GM12878 (cell line): ENCODE data around the gene G6PC1.

Experiments used
- CTCF ChIP-seq, 3 experiments: IDR thresholded peaks in 2 of 3; conservative IDR thresholded peaks in 1 of 3; 2 replicates each; pipeline ENCODE4 v1.5.1; 2011; ENCODE audit warnings: low read depth in 3 of 3, low read length in 3 of 3, mild to moderate bottlenecking in 3 of 3, control low read depth in 2 of 3, moderate library complexity in 2 of 3, inconsistent platforms in 1 of 3, mixed read lengths in 1 of 3; ENCODE audit not compliant: control insufficient read depth in 2 of 3, insufficient read depth in 1 of 3; ENCODE audit errors: extremely low read depth in 1 of 3
- IRF4 ChIP-seq: IDR thresholded peaks from 2 replicates; pipeline ENCODE4 v1.6.1; 2011; ENCODE audit warnings: low read depth, low read length
- MAX ChIP-seq: IDR thresholded peaks from 2 replicates; pipeline ENCODE4 v1.6.1; 2012; ENCODE audit warnings: low read depth, low read length, improper control_type of control experiment
- MTA2 ChIP-seq: fragments of 450-650 bp; IDR thresholded peaks from 2 replicates; pipeline ENCODE4 v1.6.1; 2016; ENCODE audit warnings: low read depth, mild to moderate bottlenecking, moderate library complexity
- PKNOX1 ChIP-seq: fragments of 450-650 bp; IDR thresholded peaks from 2 replicates; pipeline ENCODE4 v1.6.1; 2016; ENCODE audit warnings: mild to moderate bottlenecking
- POLR2A ChIP-seq: IDR thresholded peaks from 2 replicates; pipeline ENCODE4 v1.6.1; 2011; ENCODE audit warnings: low read depth, mild to moderate bottlenecking, low read length
- SMAD1 ChIP-seq: fragments of 450-650 bp; IDR thresholded peaks from 2 replicates; pipeline ENCODE4 v1.6.1; 2018; ENCODE audit warnings: mild to moderate bottlenecking, low read depth; ENCODE audit not compliant: partially characterized antibody
- ZZZ3 ChIP-seq: IDR thresholded peaks from 2 replicates; pipeline ENCODE4 v1.6.1; 2011; ENCODE audit warnings: low read depth; ENCODE audit not compliant: control insufficient read depth, insufficient read length
- TF ChIP-seq, protein P1 (sequence below): fragments of 450-650 bp; IDR thresholded peaks from 2 replicates; pipeline ENCODE4 v1.6.1; 2017; ENCODE audit warnings: mild to moderate bottlenecking, low read depth, inconsistent platforms; ENCODE audit not compliant: poor library complexity, severe bottlenecking
- TF ChIP-seq, protein P2 (sequence below): fragments of 450-650 bp; formaldehyde crosslinking; IDR thresholded peaks from 2 replicates; pipeline ENCODE4 v1.5.0; 2022; ENCODE audit warnings: mild to moderate bottlenecking, missing genetic modification characterization

GRCh38 chr17:42865638-42866094, 34.9 kb upstream of the G6PC1 start:
- TF ChIP-seq, protein P1, sequence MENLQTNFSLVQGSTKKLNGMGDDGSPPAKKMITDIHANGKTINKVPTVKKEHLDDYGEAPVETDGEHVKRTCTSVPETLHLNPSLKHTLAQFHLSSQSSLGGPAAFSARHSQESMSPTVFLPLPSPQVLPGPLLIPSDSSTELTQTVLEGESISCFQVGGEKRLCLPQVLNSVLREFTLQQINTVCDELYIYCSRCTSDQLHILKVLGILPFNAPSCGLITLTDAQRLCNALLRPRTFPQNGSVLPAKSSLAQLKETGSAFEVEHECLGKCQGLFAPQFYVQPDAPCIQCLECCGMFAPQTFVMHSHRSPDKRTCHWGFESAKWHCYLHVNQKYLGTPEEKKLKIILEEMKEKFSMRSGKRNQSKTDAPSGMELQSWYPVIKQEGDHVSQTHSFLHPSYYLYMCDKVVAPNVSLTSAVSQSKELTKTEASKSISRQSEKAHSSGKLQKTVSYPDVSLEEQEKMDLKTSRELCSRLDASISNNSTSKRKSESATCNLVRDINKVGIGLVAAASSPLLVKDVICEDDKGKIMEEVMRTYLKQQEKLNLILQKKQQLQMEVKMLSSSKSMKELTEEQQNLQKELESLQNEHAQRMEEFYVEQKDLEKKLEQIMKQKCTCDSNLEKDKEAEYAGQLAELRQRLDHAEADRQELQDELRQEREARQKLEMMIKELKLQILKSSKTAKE: no peak
- TF ChIP-seq MAX (no peak), POLR2A (no peak), CTCF (IDR thresholded peaks at IDR 0.05 in 2 of 3, conservative IDR thresholded peaks at IDR 0.05 in 1 of 3; ENCODE audit: control insufficient read depth in 2 of 3, extremely low read depth in 1 of 3, insufficient read depth in 1 of 3, low read depth in 3 of 3, low read length in 3 of 3) (no peak), MTA2 (no peak), PKNOX1 (no peak), SMAD1 (no peak), IRF4 (no peak), ZZZ3 (no peak)
- TF ChIP-seq, protein P2, sequence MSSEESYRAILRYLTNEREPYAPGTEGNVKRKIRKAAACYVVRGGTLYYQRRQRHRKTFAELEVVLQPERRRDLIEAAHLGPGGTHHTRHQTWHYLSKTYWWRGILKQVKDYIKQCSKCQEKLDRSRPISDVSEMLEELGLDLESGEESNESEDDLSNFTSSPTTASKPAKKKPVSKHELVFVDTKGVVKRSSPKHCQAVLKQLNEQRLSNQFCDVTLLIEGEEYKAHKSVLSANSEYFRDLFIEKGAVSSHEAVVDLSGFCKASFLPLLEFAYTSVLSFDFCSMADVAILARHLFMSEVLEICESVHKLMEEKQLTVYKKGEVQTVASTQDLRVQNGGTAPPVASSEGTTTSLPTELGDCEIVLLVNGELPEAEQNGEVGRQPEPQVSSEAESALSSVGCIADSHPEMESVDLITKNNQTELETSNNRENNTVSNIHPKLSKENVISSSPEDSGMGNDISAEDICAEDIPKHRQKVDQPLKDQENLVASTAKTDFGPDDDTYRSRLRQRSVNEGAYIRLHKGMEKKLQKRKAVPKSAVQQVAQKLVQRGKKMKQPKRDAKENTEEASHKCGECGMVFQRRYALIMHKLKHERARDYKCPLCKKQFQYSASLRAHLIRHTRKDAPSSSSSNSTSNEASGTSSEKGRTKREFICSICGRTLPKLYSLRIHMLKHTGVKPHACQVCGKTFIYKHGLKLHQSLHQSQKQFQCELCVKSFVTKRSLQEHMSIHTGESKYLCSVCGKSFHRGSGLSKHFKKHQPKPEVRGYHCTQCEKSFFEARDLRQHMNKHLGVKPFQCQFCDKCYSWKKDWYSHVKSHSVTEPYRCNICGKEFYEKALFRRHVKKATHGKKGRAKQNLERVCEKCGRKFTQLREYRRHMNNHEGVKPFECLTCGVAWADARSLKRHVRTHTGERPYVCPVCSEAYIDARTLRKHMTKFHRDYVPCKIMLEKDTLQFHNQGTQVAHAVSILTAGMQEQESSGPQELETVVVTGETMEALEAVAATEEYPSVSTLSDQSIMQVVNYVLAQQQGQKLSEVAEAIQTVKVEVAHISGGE (CRISPR knock-in tag): no peak
